HL-60 (cell line): ENCODE measurements around the gene UBR4.
"Not testable (repeated sequence)": the region's sequence is repeated elsewhere in the genome, so short reads cannot be mapped to it uniquely, and the experiment has no call there.

ENCODE experiments used
- DNase-seq, 2 experiments: peaks; one replicate each; pipeline ENCODE4 v3.0.0-alpha.2; 2010 to 2020; ENCODE audit warnings: low read depth in 1 of 2, low spot score in 1 of 2
- H3K27ac ChIP-seq: fragments of 250-450 bp; sonication (Bioruptor Pico); replicated peaks from 2 replicates; pipeline ENCODE4 v1.5.1; 2020; ENCODE audit warnings: mild to moderate bottlenecking, moderate library complexity
- H3K27me3 ChIP-seq: fragments of 250-450 bp; sonication (Bioruptor Pico); 2 replicates; pipeline ENCODE4 v1.5.1; 2021; ENCODE audit warnings: mild to moderate bottlenecking, moderate library complexity; ENCODE audit not compliant: insufficient read depth, poor library complexity, severe bottlenecking
- H3K4me3 ChIP-seq: replicated peaks from 2 replicates; pipeline ENCODE4 v1.5.1; 2011; ENCODE audit warnings: mild to moderate bottlenecking, control low read depth, low read length; ENCODE audit not compliant: insufficient read depth
- CTCF ChIP-seq: IDR thresholded peaks from one replicate; pipeline ENCODE4 v1.5.1; 2011; ENCODE audit warnings: low read length, control low read depth, inconsistent platforms; ENCODE audit not compliant: insufficient read depth
- GABPA ChIP-seq: IDR thresholded peaks from 2 replicates; pipeline ENCODE4 v1.6.1; 2012; ENCODE audit warnings: low read depth
- POLR2AphosphoS5 ChIP-seq: IDR thresholded peaks from 2 replicates; pipeline ENCODE4 v1.6.1; 2012; ENCODE audit warnings: low read depth
- REST ChIP-seq: IDR thresholded peaks from 2 replicates; pipeline ENCODE4 v1.6.1; 2012; ENCODE audit warnings: low read depth; ENCODE audit not compliant: insufficient replicate concordance
- SPI1 ChIP-seq: IDR thresholded peaks from 2 replicates; pipeline ENCODE4 v1.6.1; 2012; ENCODE audit warnings: low read depth, mild to moderate bottlenecking, borderline replicate concordance
- long read RNA-seq: library from polyadenylated mRNA; unstranded; transcript quantifications from one replicate; pipeline ENCODE4 v2.0.0, GENCODE V29; 2020

UBR4 gene
- long read RNA-seq, transcript UBR4-203 (4 exons, 1,533 nt): major isoform, 6 of 101 reads
- long read RNA-seq, partial matches to known transcripts: 79 of 101 reads
- long read RNA-seq, other reads (novel, unspliced or antisense): 14 of 101 reads

- peak; percentile 95 to 98 for DNase-seq
- no peaks in the 10 kb centered on the region for H3K27me3 ChIP-seq
Measured at GRCh38 chr1:19209990-19210771, at the start of gene UBR4. UBR4 (minus strand) TSS chr1:19210266; CDS start chr1:19210248, 18 bp downstream.

GRCh38 chr1:19258353-19258752, 48.3 kb upstream of the UBR4 start:
- no peak for TF ChIP-seq GABPA
- TF ChIP-seq REST: no peak
- no peak for TF ChIP-seq SPI1
- no peak for TF ChIP-seq CTCF
- TF ChIP-seq POLR2AphosphoS5: no peak
- H3K4me3 ChIP-seq: no peak overlapping the region
- no peak overlapping the region for H3K27ac ChIP-seq
- H3K27me3 ChIP-seq: no peaks in the 10 kb centered on the region
- no peak for DNase-seq

More at GRCh38 chr1:19209990-19210771, at the start of gene UBR4:
- TF ChIP-seq CTCF (no peak), POLR2AphosphoS5 (peak; percentile 86), GABPA (peak; percentile 83), REST (peak; percentile 59), SPI1 (peak; percentile 50; the same call in 1 of the 2 replicates)
- H3K27ac ChIP-seq: peak within 1 kb of the TSS; percentile 97
- peak within 1 kb of the TSS; percentile 66 for H3K4me3 ChIP-seq

GRCh38 chr1:19257178-19257914, 47.3 kb upstream of the UBR4 start:
- H3K4me3 ChIP-seq: no peak overlapping the region
- TF ChIP-seq POLR2AphosphoS5: no peak
- no peak for TF ChIP-seq REST
- no peak for TF ChIP-seq GABPA
- TF ChIP-seq CTCF: no peak
- TF ChIP-seq SPI1: no peak
- no peak overlapping the region for H3K27ac ChIP-seq
- no peaks in the 10 kb centered on the region for H3K27me3 ChIP-seq
- DNase-seq: no peak

- not testable (repeated sequence) for H3K27ac ChIP-seq, H3K4me3 ChIP-seq, DNase-seq, H3K27me3 ChIP-seq
Measured at GRCh38 chr1:19256301-19256700, 46.2 kb upstream of the UBR4 start.
